Esophagus muscularis mucosa (tissue), 4 donors: ENCODE data around the gene RAB7B. TPM values are rescaled to one million over a fixed set of nuclear protein-coding genes. Genes with fewer than 3 reads are reported as not detected.

Experiments used
- DNase-seq: peaks from one replicate; pipeline ENCODE4 v3.0.0-alpha.2; 2017; ENCODE audit errors: extremely low spot score
- H3K27ac ChIP-seq, 4 donors: fragments of 200-600 bp; sonication (generic); replicated peaks in 1 of 4; 1 replicate in 3 of 4; 2 replicates in 1 of 4; pipeline ENCODE4 v1.5.1; 2016 to 2019; ENCODE audit warnings: mild to moderate bottlenecking in 1 of 4
- H3K27me3 ChIP-seq, 4 donors: fragments of 200-600 bp; sonication (generic); one replicate each; pipeline versions ENCODE4 v1.5.1 to v1.6.0; 2016 to 2019
- H3K36me3 ChIP-seq, 4 donors: fragments of 200-600 bp; sonication (generic); one replicate each; pipeline ENCODE4 v1.5.1; 2016 to 2019
- H3K4me1 ChIP-seq, 4 donors: fragments of 200-600 bp; sonication (generic); one replicate each; pipeline ENCODE4 v1.5.1; 2016 to 2019
- H3K4me3 ChIP-seq, 4 donors: fragments of 200-600 bp; sonication (generic); 1 replicate in 2 of 4; 2 replicates in 2 of 4; pipeline ENCODE4 v1.5.1; 2016 to 2019; ENCODE audit warnings: mild to moderate bottlenecking in 4 of 4, moderate library complexity in 1 of 4
- H3K9me3 ChIP-seq, 4 donors: fragments of 200-600 bp; sonication (generic); 1 replicate in 3 of 4; 2 replicates in 1 of 4; pipeline ENCODE4 v1.5.1; 2016 to 2019
- CTCF ChIP-seq, 3 experiments: fragments of 200-600 bp in 2 of 3; fragments of 450-650 bp in 1 of 3; sonication (generic) in 2 of 3; IDR thresholded peaks; one replicate each; pipeline ENCODE4 v1.5.1; 2017 to 2019; ENCODE audit warnings: antibody characterized with exemption in 3 of 3, mild to moderate bottlenecking in 2 of 3, moderate library complexity in 1 of 3
- EP300 ChIP-seq: sonication (generic); formaldehyde crosslinking; IDR thresholded peaks from one replicate; pipeline ENCODE4 v1.6.1; 2017; ENCODE audit warnings: antibody characterized with exemption
- POLR2A ChIP-seq: fragments of 450-650 bp; IDR thresholded peaks from one replicate; pipeline ENCODE4 v1.6.1; 2017; ENCODE audit warnings: antibody characterized with exemption, moderate library complexity, mild to moderate bottlenecking, low read depth
- POLR2AphosphoS5 ChIP-seq, 2 donors: sonication (generic); formaldehyde crosslinking; IDR thresholded peaks; one replicate each; pipeline ENCODE4 v1.6.1; 2017; ENCODE audit warnings: antibody characterized with exemption in 2 of 2
- WGBS: methylation state at CpG from one replicate; pipeline ENCODE4 v1.1.5; 2018; 5-methylcytosine and 5-hydroxymethylcytosine counted together
- intact Hi-C: fragments of 100-400 bp; cut with DNase I; formaldehyde crosslinking; loops from one replicate; pipeline ENCODE4 v1.15.1; 2023
- total RNA-seq, 4 donors: library from RNA; depleted of rRNA; stranded (reverse); fragments of >200 nt; gene quantifications; one replicate each; pipeline versions ENCODE4 v1.1.0 to v1.2.1, GENCODE V29; 2016

The RAB7B gene
- total RNA-seq, 4 donors from 2014 or later: 0.32 to 2.5 (median 1.8) TPM

DNA sequence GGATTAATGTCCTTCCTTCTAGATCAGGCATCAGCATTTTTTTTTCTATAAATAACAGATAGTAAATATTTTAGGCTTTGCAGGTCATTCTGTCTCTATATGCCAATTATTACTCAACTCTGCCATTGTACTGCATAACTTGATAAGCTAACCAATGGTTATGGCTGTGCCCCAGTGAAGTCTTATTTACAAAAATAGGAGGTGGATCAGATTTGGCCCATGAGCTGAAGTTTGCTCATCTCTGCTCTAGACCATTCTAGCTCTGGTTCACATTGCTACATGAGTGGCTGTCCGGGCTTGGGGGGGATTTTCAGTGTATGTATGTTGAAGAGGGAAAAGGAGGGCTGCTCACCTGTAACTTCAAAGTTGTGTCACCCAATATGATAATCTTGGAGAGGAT, 10.1 kb downstream of the RAB7B start:
- intact Hi-C loops: no loop called here
- DNase-seq: no peak

DNA sequence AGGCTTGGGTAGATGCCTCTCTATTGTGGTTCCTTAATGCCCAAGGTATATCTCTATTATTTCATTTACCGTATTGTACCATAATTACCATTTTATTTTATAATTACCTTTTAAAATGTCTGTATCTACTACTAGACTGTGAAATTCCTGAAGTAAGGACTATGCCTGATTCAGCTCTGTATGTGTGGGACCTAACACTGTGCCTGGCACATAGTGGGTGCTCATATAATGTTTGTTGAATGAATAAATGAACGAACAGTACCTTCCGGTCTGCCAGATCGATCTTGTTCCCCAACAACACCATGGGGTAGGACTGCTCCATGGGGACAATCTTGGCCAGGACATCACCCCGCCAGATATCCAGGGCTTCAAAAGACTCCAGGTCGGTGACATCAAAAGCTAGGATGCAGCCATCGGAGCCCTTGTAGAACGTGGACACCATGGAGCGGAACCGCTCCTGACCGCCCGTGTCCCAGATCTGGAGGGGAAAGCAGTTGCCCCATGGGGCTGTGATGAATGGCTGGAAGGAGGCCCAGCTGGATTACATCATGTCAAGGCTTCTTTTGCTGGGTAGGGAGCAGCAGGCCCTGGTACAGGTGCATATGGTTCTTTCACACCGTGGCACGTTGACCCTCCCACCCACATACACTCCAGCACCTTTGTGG, 10.8 kb downstream of the RAB7B start:
- Histone ChIP-seq H3K27me3 (no peaks in the 10 kb centered on the region), H3K4me3 (no peak overlapping the region), H3K4me1 (peaks cover 0 to 14% (median 2%) of the 10 kb centered on the region in 4 donors), H3K36me3 (peaks cover 0 to 32% (median 3%) of the 10 kb centered on the region in 4 donors), H3K27ac (no peak overlapping the region), H3K9me3 (no peaks in the 10 kb centered on the region)
- TF ChIP-seq POLR2AphosphoS5 (IDR thresholded peaks at IDR 0.05) (no peak), EP300 (no peak), POLR2A (no peak), CTCF (IDR thresholded peaks at IDR 0.05) (no peak)
- intact Hi-C loops: no loop called here
- no peak for DNase-seq
- 95% methylated on average over 14 of the region's 14 CpGs for WGBS

More for the DNA sequence above, 10.1 kb downstream of the RAB7B start:
- Histone ChIP-seq H3K27ac (no peak overlapping the region), H3K9me3 (no peaks in the 10 kb centered on the region), H3K4me1 (peaks cover 0 to 8% (median 0%) of the 10 kb centered on the region in 4 donors), H3K36me3 (peaks cover 0 to 32% (median 3%) of the 10 kb centered on the region in 4 donors), H3K27me3 (no peaks in the 10 kb centered on the region), H3K4me3 (no peak overlapping the region)
- 100% methylated on average over 1 of the region's 1 CpG for WGBS
- no peak for TF ChIP-seq CTCF (IDR thresholded peaks at IDR 0.05)
- TF ChIP-seq POLR2A: no peak
- TF ChIP-seq POLR2AphosphoS5 (IDR thresholded peaks at IDR 0.05): no peak
- TF ChIP-seq EP300: no peak

DNA sequence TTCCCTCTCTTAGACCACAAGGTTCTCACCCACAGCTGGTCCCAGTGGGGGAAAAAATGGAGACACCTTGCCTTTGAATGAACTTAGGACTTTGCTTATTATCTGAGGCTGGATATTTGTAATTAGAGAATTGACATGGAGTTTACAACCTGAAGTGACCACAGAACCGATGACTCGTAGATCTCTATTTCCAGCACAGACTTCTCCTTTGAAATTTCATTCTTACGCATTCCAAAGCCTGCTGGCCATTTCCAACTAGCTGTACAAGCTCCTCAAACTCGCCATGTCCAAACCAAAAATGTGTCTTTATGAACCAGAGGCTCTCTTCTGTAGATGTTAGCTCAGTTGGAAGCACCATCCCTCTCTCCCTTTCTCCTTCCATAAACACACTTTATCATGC, 12.0 kb downstream of the RAB7B start:
- no peaks in the 10 kb centered on the region for H3K9me3 ChIP-seq
- intact Hi-C loops: no loop called here
- H3K4me3 ChIP-seq: no peak overlapping the region
- H3K36me3 ChIP-seq: peaks cover 0 to 32% (median 3%) of the 10 kb centered on the region in 4 donors
- WGBS: 94% methylated on average over 4 of the region's 4 CpGs
- DNase-seq: no peak
- no peak overlapping the region for H3K27ac ChIP-seq
- no peaks in the 10 kb centered on the region for H3K27me3 ChIP-seq
- H3K4me1 ChIP-seq: peaks cover 3 to 25% (median 6%) of the 10 kb centered on the region in 4 donors
- TF ChIP-seq POLR2AphosphoS5 (IDR thresholded peaks at IDR 0.05): no peak
- no peak for TF ChIP-seq EP300
- TF ChIP-seq POLR2A: no peak
- no peak for TF ChIP-seq CTCF (IDR thresholded peaks at IDR 0.05)

DNA sequence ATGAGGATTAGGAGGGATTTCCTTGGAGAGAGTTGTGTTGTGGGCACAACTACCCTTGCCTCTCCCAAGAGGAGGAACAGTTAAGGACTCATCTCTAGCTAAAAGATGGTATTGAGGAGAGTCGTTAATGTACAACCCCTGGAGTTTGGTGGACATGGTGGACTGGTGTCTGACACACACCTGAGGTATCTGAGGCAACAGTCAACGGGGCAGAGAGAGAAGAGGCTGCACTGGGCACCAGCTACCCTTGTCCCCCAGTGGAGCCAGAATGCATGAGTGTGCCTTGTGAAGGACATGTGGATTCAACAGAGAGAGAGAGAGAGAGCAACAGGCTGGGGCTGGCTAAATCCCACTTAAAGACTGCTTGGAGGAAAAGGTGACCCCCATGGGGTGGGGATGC, 13.0 kb downstream of the RAB7B start:
- TF ChIP-seq POLR2A: no peak
- no peak for TF ChIP-seq CTCF (IDR thresholded peaks at IDR 0.05)
- no peak for TF ChIP-seq EP300
- TF ChIP-seq POLR2AphosphoS5 (IDR thresholded peaks at IDR 0.05): no peak
- H3K36me3 ChIP-seq: peaks cover 0 to 32% (median 3%) of the 10 kb centered on the region in 4 donors
- no peak for DNase-seq
- H3K9me3 ChIP-seq: no peaks in the 10 kb centered on the region
- peaks cover 3 to 25% (median 8%) of the 10 kb centered on the region in 4 donors for H3K4me1 ChIP-seq
- WGBS: 83% methylated on average over 2 of the region's 2 CpGs
- no peak overlapping the region for H3K4me3 ChIP-seq
- no peak overlapping the region for H3K27ac ChIP-seq
- H3K27me3 ChIP-seq: no peaks in the 10 kb centered on the region
- intact Hi-C loops: no loop called here

DNA sequence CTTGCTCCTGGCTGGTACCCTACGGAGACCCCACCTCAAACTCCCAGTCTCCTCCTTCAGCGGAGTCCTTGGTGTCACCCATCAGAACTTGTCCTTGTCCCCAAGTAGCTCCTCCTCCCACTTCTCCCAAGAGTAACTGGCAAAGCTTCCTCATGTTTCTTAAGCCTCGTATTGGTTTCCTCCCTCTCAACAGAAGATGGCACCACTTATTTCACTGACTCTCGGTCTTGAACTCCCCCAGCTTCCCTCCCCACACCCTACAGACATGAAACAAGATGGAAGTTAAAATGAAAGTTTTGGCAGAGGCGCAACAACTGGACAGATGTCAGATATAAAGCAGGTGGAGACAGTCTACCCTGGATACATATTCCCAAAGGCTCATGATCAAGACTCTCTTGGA, 13.4 kb downstream of the RAB7B start:
- WGBS: 82% methylated on average over 5 of the region's 5 CpGs
- intact Hi-C loops: no loop called here

More for the DNA sequence above, 13.4 kb downstream of the RAB7B start:
- DNase-seq: no peak
- Histone ChIP-seq H3K9me3 (no peaks in the 10 kb centered on the region), H3K27me3 (no peaks in the 10 kb centered on the region), H3K27ac (no peak overlapping the region), H3K36me3 (peaks cover 0 to 32% (median 3%) of the 10 kb centered on the region in 4 donors), H3K4me1 (peaks cover 3 to 25% (median 8%) of the 10 kb centered on the region in 4 donors), H3K4me3 (no peak overlapping the region)
- TF ChIP-seq POLR2A: no peak
- no peak for TF ChIP-seq CTCF (IDR thresholded peaks at IDR 0.05)
- TF ChIP-seq EP300: no peak
- TF ChIP-seq POLR2AphosphoS5 (IDR thresholded peaks at IDR 0.05): no peak
